H1 (cell line): Measurements from ENCODE around the gene EPDR1. TPM values are rescaled to one million over a fixed set of nuclear protein-coding genes. Genes with fewer than 3 reads are reported as not detected.
A peak's percentile ranks its signal among the peaks of the same experiment; 100 is the strongest.

Experiments
- E2F6 ChIP-seq: IDR thresholded peaks from 2 replicates; pipeline ENCODE4 v1.6.1; 2012; ENCODE audit warnings: inconsistent platforms
- MAX ChIP-seq: IDR thresholded peaks from 2 replicates; pipeline ENCODE4 v1.6.1; 2012; ENCODE audit warnings: inconsistent platforms
- SUZ12 ChIP-seq: fragments of 200-600 bp; sonication (generic); IDR thresholded peaks from 2 replicates; pipeline ENCODE4 v1.6.1; 2012; ENCODE audit warnings: mild to moderate bottlenecking, inconsistent platforms, low read length, moderate library complexity, mixed read lengths
- polyA plus RNA-seq, 7 experiments: library from polyadenylated mRNA; depleted of rRNA in 3 of 7; stranded (reverse) in 5 of 7; unstranded in 2 of 7; fragments of >200 nt in 5 of 7; fragments of 200-250 nt in 2 of 7; gene quantifications; 1 replicate in 5 of 7; 2 replicates in 1 of 7; 4 replicates in 1 of 7; pipeline versions ENCODE4 v1.2.1 to v1.2.3, GENCODE V29; 2011 to 2013; ENCODE audit warnings: missing spikeins in 2 of 7, mixed read lengths in 2 of 7
- total RNA-seq: library from RNA; stranded (reverse); fragmentation: NEBNext Ultra II Directional; extraction: Animal tissue kit (Norgen Biotek cat#: 25700); gene quantifications from 2 replicates; pipeline ENCODE4 v1.2.1, GENCODE V29; 2021

EPDR1 gene
- total and polyA plus RNA-seq, 2 of the 8 experiments (the other 6 are each of a cell fraction or from before 2014, with no cell fraction given), result 6.4 to 8.2 TPM

GRCh38 chr7:37916017-37916672 is 4.3 kb upstream of the EPDR1 start (continued):
- TF ChIP-seq E2F6, result peak; percentile 98
- peak; percentile 78 for TF ChIP-seq SUZ12
- peak; percentile 99 for TF ChIP-seq MAX
